Mesodermal cell (in vitro differentiated cells): ENCODE measurements around the gene SYT15.

Source experiments
- H3K27ac ChIP-seq: 2 replicates; pipeline ENCODE4 v1.7.0; 2013; ENCODE audit warnings: mild to moderate bottlenecking, low read depth, low read length, moderate library complexity; ENCODE audit not compliant: severe bottlenecking
- H3K36me3 ChIP-seq: 2 replicates; pipeline ENCODE4 v1.7.1; 2013; ENCODE audit warnings: mild to moderate bottlenecking, low read length, moderate library complexity; ENCODE audit not compliant: control insufficient read depth, insufficient read depth
- H3K4me1 ChIP-seq: one replicate; pipeline ENCODE4 v1.7.1; 2013; ENCODE audit warnings: mild to moderate bottlenecking, low read length; ENCODE audit not compliant: insufficient read depth, control insufficient read depth, poor library complexity, severe bottlenecking
- H3K4me3 ChIP-seq: 2 replicates; pipeline ENCODE4 v1.7.0; 2013; ENCODE audit warnings: low read length, control low read depth, mild to moderate bottlenecking; ENCODE audit not compliant: insufficient read depth, poor library complexity, severe bottlenecking; ENCODE audit errors: extremely low read depth
- H3K9me3 ChIP-seq: 2 replicates; pipeline ENCODE4 v1.7.1; 2013; ENCODE audit warnings: mild to moderate bottlenecking, low read length, moderate library complexity; ENCODE audit not compliant: control insufficient read depth
- WGBS, 2 experiments: methylation state at CpG; one replicate each; pipeline ENCODE4 v1.1.5; 2013; ENCODE audit warnings: missing lambda C conversion rate in 2 of 2; ENCODE audit not compliant: insufficient coverage in 2 of 2; 5-methylcytosine and 5-hydroxymethylcytosine counted together

Gene SYT15

DNA sequence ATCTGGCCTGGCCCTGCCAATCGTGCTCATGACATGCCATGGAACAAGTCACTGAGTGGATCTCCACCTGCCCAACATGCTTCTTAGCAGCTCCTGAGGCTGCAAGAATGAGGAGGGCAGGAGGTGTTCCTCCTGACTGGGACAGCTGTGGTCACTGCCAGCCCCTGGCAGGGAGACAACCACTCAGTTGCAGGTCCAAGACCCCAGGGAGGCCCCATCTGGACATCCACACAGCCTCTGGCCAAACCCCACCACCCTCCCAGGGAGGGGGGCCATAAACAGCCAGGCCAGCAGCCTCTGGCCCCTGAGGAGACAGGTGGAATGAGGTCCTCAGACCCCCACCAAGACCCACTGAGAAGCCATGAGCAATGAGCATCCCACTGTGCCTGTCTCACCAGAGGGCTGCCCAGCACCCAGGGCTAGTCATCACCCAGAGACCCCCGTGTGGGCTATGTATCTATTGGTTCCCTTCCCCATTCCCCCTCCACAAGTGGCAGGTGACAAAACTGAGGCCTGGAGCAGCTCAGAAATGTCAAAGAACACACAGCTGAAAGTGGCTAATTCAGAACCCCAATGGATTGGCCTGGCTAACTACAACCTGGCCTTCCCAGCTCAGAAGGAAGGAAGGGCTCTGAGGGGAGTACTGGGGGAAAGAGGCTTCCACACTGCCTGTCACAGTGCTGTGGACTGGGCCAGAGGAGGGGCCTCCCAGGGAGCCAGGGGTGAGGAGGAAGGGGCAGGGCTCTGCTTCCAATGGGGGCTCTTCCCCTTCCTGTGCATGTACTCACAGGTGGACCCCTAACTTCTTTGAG lies 25.5 kb upstream of the SYT15 start:
- no peak overlapping the region for H3K27ac ChIP-seq
- no peaks in the 10 kb centered on the region for H3K9me3 ChIP-seq
- WGBS, 2 experiments = 71 to 90% methylated on average over 2 of the region's 2 CpGs
- no peaks in the 10 kb centered on the region for H3K36me3 ChIP-seq
- no peak overlapping the region for H3K4me3 ChIP-seq
- H3K4me1 ChIP-seq = peaks cover 9% of the 10 kb centered on the region

DNA sequence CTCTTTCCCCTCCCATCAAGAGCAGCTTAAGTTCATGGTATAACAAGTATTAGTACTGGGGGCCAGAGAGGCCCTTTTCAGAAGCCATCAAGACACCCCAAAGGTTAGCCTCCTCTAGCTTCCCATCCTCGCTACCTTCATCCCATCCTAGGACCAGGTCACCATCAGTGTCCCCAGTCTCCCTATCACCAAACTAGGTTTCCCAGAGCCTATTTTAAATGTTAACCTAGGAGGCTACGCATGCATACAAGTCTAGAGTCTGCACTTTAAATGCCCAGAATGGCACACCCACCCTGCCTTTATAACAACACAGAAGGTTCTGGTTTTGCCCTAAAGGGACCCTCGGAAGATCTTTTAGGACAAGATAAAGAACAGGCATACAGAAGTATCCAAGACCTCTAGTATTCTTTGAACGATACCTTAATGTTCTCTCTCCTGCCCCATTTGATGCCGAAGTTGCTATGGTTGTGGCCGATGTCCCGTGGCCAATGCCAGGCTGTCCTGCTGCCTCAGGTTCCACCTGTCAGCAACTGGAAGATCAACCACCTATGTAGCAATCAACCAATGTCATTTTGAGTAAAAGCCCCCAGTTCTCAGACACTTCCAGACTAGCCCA lies 24.7 kb upstream of the SYT15 start:
- Histone ChIP-seq H3K4me3 (no peak overlapping the region), H3K9me3 (no peaks in the 10 kb centered on the region), H3K4me1 (peaks cover 9% of the 10 kb centered on the region), H3K36me3 (no peaks in the 10 kb centered on the region), H3K27ac (no peak overlapping the region)
- 84 to 85% methylated on average over 7 of the region's 7 CpGs for WGBS, 2 experiments

DNA sequence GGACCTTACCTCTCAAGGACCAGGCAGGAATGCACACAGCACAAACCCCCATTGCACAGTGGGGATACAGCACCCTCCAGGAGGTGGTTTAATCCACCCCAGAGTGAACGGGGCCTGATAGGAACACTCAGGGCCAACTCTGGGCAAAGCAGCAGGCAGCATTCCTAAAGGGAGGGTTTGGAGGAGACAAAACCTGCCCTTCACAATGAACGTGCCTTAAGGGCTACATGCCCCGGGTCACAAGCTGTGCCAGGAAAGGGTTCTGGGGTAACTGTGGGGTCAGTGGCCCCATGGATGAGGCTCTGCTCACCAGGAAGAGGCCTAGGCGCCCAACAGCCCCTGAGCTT lies 23.6 kb upstream of the SYT15 start:
- 57 to 74% methylated on average over 4 of the region's 4 CpGs for WGBS, 2 experiments
- Histone ChIP-seq H3K4me3 (peak overlapping the region; percentile 54), H3K27ac (no peak overlapping the region), H3K9me3 (no peaks in the 10 kb centered on the region), H3K4me1 (peaks cover 9% of the 10 kb centered on the region), H3K36me3 (no peaks in the 10 kb centered on the region)

DNA sequence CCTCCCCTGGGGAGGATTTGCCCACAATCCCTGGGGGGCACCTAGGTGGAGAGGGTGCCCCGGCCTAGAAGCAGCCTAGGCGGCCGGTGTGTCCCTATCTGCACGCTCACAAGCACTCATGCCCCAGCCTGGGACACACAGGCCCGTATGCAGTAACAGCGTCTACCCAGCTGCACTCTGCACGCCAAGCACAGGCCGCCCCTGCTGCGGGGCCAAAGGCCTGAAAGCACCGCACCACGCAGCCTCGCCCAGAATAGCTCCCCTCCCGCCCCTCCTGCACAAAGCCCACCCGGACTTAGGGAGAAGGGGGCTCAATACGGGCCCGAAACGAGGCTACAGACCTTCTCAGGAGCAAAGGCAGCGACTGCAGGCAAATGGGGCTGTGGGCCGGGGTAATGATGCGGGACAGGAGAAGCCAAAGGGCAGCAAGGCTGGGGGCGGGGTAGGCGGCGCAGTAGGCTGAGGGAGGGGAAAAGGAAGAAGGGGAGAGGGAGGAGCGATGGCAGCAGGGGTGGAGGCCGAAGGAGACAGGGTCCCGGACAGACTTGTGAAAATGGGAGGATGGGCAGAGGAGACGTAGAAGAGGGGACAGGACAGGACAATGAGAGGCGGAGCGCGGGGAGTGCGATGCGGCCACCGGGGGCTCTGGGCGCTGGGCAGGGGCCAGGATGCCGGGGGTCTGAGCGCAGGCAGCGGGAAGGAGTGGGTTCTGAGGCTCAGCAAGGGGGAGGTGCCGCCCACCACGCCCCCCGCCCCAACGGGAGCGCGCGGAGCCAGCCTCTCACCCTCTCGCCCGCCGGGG lies 23.0 kb upstream of the SYT15 start:
- 12 to 14% methylated on average over 46 to 47 of the region's 47 CpGs for WGBS, 2 experiments
- H3K36me3 ChIP-seq = no peaks in the 10 kb centered on the region
- peaks cover 9% of the 10 kb centered on the region for H3K4me1 ChIP-seq
- no peaks in the 10 kb centered on the region for H3K9me3 ChIP-seq
- peak overlapping the region; percentile 54 for H3K4me3 ChIP-seq
- no peak overlapping the region for H3K27ac ChIP-seq

DNA sequence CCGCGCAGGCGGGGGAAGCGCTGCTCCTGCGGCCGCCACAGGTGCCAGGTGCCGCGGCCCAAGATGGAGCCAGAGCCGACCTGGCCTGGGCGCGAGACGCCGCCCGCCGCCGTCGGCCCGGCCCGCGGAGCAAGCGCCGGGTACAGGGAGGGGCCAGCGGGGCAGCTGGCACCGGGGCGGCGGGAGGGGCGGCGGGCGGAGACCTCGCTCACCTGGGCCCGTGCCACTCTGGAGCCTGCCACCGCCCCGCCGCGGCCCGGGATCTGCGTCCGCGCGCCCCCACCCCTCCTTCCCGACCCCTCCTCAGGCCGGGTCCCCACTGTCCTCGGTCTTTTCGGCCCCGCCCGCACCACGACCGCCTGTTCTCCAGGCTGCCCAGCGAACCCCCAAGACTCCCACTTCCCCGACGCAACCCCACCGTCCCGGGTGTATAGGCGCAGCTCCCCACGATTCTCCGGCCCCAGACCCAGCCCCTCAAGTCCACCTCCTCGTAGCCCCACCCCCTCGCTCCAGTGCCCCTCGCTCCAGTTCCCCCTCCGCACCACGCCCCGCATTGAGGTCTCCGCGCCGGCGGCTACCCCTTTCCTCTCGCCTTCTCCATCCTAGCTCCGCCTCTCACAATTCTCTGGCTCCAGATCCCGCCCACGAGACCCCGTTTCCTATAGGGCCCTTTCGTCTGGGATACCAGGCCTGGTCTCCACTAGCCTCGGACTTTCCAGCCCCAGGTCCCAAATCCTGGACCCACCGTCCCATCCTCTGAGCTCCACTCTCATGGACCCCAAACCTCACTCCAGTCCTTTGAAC lies 22.2 kb upstream of the SYT15 start, which contains the start of gene GPRIN2:
Gene GPRIN2 (minus strand): TSS at position 144 of the 804 bp plus-strand sequence. CDS start 5,922 bp downstream, outside the sequence.
- Histone ChIP-seq H3K9me3 (no peaks in the 10 kb centered on the region), H3K27ac (no peak within 1 kb of the TSS), H3K36me3 (no peaks in the 10 kb centered on the region), H3K4me3 (peak within 1 kb of the TSS; percentile 54), H3K4me1 (peaks cover 9% of the 10 kb centered on the region)
- 5 to 6% methylated on average over 69 to 70 of the region's 74 CpGs for WGBS, 2 experiments

DNA sequence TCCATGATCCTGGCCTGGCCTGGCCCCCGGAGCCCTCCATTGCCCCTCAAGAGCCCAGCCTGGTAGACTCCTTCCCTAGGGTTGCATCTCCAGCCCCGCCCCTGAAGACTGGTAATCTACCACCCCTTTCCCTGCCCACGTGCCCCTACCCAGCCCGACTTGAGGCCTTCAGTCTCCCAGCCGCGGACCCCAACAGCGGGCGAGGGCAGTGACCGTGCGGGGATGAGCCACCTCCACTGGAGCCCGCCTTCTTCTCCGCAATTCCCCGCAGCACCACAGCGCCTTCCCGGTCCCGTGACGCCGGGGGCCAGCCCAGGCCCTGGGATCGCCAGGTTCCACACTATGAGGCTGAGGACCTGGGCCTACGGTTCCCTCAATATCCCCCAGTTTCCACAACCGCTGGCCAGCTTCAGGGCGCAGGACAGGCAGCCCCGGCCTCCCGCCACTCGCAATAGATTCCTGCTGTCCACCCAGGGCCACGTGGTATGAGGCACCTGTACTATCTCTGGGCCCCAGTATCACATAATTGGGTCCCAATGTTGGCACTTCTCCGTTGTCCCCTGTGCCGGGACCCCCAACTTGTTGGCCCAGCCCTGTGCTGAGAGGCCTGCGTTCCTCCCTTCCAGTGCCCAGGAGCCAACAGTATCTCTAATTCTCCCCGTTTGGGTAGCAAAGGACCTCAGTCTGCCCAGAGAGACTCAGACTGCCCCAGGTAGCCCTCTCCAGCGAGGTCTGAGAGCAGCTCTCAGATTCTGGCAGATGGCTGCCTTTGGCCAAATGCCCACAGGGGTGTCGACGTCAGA lies 21.4 kb upstream of the SYT15 start:
- Histone ChIP-seq H3K9me3 (no peaks in the 10 kb centered on the region), H3K4me1 (peaks cover 9% of the 10 kb centered on the region), H3K27ac (no peak overlapping the region), H3K4me3 (no peak overlapping the region), H3K36me3 (no peaks in the 10 kb centered on the region)
- WGBS, 2 experiments = 90 to 93% methylated on average over 33 of the region's 33 CpGs

DNA sequence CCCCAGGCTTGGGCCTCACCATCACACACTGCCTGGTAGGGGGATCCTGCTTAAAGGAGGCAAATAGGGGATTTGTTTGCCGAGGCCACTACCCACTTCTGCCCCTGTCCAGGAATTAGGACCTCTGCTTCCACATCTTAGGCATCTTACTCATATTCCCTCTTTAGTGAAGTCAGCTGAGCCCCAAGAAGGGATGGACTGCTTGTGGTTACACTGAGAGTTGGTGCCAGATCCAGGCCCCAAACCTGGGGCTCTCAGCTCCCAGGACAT lies 20.9 kb upstream of the SYT15 start:
- no peaks in the 10 kb centered on the region for H3K36me3 ChIP-seq
- WGBS, 2 experiments = 60% methylated on average over 1 of the region's 1 CpG; no CpG with 5 or more reads in 1 of the 2 experiments
- peaks cover 9% of the 10 kb centered on the region for H3K4me1 ChIP-seq
- no peak overlapping the region for H3K27ac ChIP-seq
- H3K9me3 ChIP-seq = no peaks in the 10 kb centered on the region
- H3K4me3 ChIP-seq = no peak overlapping the region

DNA sequence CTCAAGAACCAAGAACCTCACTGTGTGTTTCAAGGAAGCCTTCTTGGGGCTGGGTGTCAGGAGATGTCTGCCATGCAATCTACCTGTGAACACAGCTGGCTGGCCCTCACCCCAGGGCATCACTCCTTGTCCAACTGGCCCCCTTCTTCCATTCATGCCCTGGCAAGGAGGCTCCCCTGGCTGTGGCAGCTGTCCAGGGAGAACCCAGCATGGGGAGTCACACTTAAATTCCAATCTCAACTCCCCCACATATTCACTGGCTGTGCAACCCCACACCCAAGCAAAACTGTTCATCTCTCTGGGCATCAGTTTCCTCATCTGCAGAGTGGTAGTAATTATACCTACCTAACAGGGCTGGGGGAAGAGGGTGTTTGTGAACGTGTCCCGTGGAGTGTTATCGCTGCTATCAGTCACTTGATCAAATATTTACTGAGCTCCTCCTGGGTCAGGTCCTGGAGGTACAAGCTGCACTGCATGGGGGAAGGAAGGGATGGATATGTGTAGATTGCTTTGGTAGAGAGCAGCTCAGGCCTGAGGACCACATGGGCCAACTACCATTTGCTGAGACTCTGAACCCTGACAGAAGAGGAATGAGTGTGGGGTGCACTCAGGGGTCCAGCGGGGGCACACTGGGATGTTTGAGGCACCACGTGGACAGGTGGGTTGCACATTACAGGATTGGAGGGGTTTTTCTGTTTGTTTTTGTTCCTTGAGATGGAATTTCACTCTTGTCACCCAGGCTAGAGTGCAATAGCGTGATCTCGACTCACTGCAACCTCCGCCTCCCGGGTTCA lies 20.3 kb upstream of the SYT15 start:
- Histone ChIP-seq H3K9me3 (no peaks in the 10 kb centered on the region), H3K27ac (no peak overlapping the region), H3K4me1 (peaks cover 9% of the 10 kb centered on the region), H3K4me3 (no peak overlapping the region), H3K36me3 (no peaks in the 10 kb centered on the region)
- 85 to 87% methylated on average over 7 to 9 of the region's 9 CpGs for WGBS, 2 experiments

DNA sequence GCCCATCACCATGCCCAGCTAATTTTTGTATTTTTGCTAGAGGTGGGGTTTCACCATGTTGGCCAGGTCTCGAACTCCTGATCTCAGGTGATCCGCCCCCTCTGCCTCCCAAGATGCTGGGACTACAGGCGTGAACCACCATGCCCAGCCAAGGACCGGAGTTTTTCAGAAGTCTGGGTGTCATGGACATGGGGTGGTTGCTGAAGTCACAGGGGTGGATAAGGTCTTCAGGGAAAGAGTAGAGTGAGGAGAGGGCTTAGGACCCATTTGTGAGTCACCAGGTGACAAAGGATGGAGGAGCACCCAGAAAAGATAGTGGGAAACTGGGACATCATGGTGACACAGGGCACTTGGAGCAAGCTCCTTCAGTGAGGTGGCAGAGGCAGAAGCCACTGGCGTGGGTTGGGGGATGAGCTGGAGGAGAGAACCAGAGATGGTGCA lies 19.7 kb upstream of the SYT15 start:
- no peak overlapping the region for H3K27ac ChIP-seq
- peaks cover 9% of the 10 kb centered on the region for H3K4me1 ChIP-seq
- H3K4me3 ChIP-seq = no peak overlapping the region
- H3K36me3 ChIP-seq = no peaks in the 10 kb centered on the region
- 91 to 92% methylated on average over 5 of the region's 5 CpGs for WGBS, 2 experiments
- no peaks in the 10 kb centered on the region for H3K9me3 ChIP-seq
